Activated CD4-positive, alpha-beta T cell treated with anti-CD3 and anti-CD28 coated beads for 24 hours (primary cell): ENCODE measurements around the gene TMCC3.

ENCODE experiments used
- DNase-seq, 2 donors: peaks; one replicate each; pipeline ENCODE4 v3.0.0-alpha.2; 2020; ENCODE audit warnings: low read depth in 2 of 2

The TMCC3 gene

GRCh38 chr12:94673496-94673895 is 23.1 kb upstream of the TMCC3 start:
- no peak for DNase-seq

GRCh38 chr12:94671917-94672316 is 21.6 kb upstream of the TMCC3 start:
- no peak for DNase-seq

GRCh38 chr12:94670898-94671297 is 20.5 kb upstream of the TMCC3 start:
- DNase-seq, result no peak

GRCh38 chr12:94670075-94670474 is 19.7 kb upstream of the TMCC3 start:
- no peak for DNase-seq

DNA sequence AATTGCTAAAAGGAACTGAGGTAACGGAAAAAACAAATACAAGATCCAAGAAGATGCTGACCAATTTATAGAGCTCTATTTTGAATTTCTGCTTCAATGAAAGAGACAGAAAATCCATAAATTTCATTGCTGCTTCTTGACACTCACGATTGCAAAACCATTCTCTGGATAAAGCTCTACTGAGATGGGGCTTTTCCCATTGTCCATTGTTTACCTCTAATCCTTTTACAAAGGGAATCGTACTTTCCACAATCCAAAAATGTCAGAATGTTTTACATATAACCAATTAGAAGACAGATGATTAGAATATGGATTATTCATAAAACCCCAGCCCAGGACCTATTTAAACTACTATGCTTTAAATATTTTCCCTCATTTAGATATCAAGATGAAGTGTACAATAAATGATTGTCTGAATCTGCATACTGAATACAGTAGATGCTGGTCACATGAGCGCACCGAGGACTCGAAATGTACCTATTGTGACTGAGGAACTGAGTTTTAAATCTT is 16.7 kb upstream of the TMCC3 start:
- DNase-seq, result no peak

GRCh38 chr12:94666158-94666557 is 15.8 kb upstream of the TMCC3 start:
- no peak for DNase-seq

DNA sequence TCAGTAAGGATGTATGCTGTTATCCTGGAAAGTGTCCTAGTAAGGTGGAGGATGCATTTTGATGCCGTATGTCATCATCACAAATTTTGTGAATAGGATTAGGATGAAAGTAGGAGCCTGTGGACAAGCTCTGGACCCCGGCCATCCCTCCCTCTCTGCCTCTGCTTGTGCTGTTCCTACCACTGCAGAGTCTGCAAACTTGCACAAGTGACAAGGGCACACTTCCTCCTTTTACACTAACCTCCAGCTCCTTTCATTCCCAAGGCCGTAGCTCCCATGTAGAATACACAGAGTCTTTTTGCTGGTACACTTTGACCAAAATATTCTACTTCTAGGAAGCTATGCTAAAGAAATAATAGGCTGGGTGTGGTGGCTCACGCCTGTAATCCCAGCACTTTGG is 13.3 kb upstream of the TMCC3 start:
- DNase-seq, result no peak

DNA sequence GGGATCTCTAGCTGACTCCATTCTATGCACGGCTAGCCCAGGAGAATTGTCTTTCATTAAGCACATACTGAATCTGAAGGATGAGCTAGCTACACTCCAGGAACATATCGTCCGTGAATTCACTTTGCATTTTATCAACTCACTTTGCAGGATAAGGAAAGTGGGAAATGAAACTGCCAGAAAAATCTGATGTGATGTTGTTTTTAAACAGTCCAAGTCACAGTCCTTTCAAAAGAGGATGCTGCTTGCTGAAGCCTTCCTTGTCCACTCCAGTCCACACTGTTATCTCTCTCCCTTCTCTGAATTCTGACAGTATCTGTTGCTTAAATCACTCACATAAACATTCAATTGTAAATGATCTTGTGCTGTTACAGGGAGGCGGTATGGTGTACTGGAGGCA is 12.7 kb upstream of the TMCC3 start:
- DNase-seq, result no peak

DNA sequence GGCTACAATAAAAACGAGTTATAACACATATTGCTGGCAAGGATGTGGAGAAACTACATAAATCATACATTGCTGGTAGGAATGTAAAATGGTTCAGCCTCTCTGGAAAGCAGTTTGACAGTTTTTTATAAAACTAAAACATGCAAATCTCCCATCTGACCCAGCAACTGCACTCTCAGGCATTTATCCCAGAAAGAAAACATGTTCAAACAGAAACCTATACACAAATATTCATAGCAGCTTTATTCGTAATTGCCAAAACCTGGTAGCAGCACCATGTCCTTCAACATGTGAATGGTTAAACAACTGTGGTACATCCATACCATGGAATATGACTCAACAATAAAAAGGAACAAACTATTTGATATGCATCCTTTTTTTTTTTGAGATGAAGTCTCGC is 10.1 kb upstream of the TMCC3 start:
- DNase-seq, result no peak

GRCh38 chr12:94659346-94659930 is 9.1 kb upstream of the TMCC3 start:
- DNase-seq, result no peak

- no peak for DNase-seq
Measured at GRCh38 chr12:94658931-94659330, 8.6 kb upstream of the TMCC3 start.

DNA sequence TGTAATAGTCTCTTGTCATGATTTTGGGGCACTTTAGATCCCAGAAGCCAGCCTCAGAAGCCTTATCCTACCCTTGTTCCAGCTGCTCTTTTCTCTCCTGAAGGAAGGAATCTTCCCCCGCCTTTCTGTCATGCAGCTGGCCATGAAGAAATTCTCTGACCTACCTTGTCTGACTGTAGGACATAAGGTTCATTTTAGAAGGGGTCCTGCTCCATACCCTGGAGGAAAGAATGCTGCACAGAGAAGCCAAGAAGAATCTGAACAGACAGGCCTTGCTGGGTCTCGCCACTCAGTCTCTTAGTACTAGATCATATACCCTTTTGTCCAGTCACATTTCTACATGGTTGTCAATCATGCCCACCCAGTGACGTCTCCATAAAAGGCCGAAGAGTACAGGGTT is 6.2 kb upstream of the TMCC3 start:
- DNase-seq, result no peak

- DNase-seq, result peak in 1 of 2 donors; percentile 18
Measured at GRCh38 chr12:94649349-94650142, 811 bp downstream of the TMCC3 start.

- DNase-seq, result no peak
Measured at GRCh38 chr12:94648578-94648977, 1.8 kb downstream of the TMCC3 start.

GRCh38 chr12:94644141-94644979 is 6.0 kb downstream of the TMCC3 start:
- no peak for DNase-seq

DNA sequence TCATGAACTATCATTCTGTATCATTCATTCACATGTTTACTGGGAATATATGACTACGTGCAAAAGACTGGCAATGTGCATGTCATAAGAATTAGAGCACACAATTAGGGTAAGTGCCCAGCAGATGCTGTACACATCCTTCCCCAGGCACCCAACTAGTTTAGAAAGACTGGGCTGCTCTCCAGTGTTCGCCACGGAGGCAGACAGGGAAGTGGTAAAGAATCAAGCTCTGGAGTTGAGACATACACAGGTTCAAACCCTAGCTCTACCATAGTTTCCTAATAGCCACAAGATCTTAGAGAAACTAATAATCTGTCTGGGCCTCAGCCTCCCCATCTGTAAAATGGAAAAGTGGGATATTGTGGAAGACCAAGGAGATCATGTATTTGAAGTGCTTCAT is 6.8 kb downstream of the TMCC3 start:
- DNase-seq, result no peak

DNA sequence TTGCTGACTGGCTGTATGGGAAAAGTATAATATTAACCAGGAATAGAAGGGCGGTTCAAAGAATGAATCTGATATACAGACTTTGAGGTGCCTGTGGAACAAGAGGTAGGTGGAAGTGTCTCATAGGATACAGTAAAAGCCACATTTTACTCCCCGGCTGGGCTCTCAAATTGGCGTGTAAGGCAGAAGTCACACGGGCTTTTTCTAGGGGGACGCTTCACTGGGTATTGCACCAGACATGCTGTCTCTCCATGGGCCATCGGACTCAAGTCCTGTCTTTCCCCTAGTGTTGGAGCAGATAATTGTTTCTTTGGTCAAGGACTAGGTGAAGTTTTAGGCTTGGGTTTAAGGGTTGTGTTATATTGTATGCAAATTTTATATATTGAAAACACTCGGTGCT is 9.1 kb downstream of the TMCC3 start:
- no peak for DNase-seq

- DNase-seq, result peak; percentile 13 to 31
Measured at GRCh38 chr12:94640134-94640928, 10.0 kb downstream of the TMCC3 start.

DNA sequence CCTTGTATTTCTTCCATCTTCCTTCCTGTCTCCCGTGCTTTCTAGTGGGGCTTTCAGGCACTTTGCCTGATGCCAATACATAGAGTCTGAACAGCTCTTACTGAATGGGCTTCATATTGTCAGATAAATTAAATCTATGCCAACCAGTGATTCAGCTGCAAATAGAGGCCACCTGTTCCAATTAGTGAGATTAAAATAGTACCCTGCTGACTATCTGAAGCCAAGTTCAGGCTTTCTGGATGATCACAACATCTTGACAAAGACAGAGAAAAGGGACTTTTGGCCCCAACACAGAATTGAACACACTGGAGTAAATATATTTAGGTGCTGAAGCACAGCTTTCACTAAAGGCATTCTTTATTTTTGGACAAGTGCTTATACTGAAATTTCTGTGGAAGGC is 11.8 kb downstream of the TMCC3 start:
- no peak for DNase-seq

DNA sequence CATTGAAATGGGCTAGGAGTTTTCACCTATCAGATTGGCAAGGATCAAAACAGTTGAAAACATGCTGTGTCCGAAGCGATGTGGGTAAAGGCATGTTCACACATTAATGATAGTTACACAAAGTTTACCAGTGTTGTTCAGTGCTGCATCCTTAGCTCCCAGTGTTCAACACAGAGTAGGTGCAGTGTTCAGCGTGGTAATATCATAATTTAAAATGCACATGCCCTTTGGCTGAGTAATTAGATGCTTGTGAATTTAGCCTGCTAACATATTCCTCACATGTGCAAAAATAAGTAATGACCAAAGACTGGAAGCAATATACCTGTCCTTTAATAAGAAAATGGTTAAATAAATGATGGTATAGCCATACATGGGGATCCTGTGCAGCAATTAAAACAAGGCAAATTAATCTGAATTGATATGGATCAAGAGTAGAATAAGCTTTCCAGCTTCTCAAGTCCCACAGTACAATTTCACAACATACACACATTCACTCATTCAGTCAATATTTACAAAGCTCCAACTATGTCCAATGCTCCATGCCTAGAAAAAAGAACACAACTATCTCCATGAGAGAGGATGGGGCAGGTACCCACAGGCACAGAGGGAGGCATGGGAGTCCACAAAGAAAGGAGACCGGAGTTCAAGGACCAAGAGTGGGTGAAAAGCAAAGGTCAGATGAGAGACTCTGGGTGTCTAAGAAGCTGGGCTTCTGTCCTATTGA is 12.8 kb downstream of the TMCC3 start:
- no peak for DNase-seq

GRCh38 chr12:94636462-94637085 is 13.8 kb downstream of the TMCC3 start:
- no peak for DNase-seq
